M059J (cell line): ENCODE data around the gene TMPRSS12. TPM values are rescaled to one million over a fixed set of nuclear protein-coding genes. Genes with fewer than 3 reads are reported as not detected.
"Not testable (repeated sequence)": the region's sequence is repeated elsewhere in the genome, so short reads cannot be mapped to it uniquely, and the experiment has no call there.

Source experiments
- DNase-seq: peaks from one replicate; pipeline ENCODE4 v3.0.0-alpha.2; 2012; ENCODE audit warnings: low read depth
- total RNA-seq: library from RNA; depleted of rRNA; stranded (reverse); fragments of >200 nt; shearing (Covaris generic); gene quantifications from 2 replicates; pipeline ENCODE4 v1.2.3, GENCODE V29; 2014; rRNA removed

Gene TMPRSS12
- total RNA-seq, 1 experiment from 2014 or later = not detected

DNA sequence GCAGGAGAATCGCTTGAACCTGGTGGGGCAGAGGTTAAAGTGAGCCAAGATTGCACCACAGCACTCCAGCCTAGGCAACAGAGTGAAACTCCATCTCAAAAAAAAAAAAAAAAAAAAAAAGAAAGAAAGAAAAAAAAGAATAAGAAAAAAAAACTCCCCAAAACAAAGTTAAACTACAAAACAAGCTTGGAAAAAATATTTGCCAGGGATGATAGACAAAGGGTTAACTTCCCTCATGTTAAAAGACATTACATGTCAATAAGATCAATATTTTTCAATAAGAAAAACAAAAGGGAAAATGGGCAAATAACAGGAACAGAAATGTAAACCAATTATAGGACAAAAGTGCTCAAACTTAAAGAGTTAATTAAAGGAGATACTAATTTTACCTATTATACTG, 83.2 kb downstream of the TMPRSS12 start:
- no peak for DNase-seq

DNA sequence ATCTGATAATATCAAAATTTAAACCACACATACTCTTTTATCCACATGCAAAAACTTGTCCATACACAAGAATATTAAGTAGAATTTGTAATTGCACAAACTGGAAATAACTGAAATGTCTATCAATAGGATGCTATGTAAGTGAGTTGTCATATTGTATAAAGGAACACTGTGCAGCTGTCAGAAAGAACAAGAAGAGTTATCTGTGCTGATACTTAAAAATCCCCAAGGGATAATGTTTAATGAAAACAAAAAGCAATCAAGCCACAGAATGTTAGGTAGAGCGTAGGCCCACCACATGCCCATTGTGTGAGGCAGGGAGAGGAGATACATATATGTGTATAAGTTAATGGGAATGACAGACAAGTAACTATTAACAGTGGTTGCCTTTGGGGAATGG, 83.7 kb downstream of the TMPRSS12 start:
- no peak for DNase-seq

DNA sequence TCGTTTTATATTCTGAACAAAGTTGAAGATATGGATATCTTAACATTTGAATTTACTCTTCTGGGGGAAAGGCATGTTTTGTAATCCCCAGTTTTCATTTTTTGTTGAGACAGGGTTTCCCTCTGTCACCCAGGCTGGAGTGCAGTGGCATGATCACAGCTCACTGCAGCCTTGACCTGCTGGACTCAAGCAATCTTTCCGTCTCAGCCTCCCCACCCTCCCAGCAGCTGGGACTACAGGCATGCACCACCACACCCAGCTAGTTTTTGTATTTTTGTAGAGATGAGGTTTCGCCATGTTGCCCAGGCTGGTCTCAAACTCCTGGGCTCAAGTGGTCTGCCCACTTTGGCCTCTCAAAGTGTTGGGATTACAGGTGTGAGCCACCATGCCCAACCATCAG, 84.2 kb downstream of the TMPRSS12 start:
- not testable (repeated sequence) for DNase-seq

DNA sequence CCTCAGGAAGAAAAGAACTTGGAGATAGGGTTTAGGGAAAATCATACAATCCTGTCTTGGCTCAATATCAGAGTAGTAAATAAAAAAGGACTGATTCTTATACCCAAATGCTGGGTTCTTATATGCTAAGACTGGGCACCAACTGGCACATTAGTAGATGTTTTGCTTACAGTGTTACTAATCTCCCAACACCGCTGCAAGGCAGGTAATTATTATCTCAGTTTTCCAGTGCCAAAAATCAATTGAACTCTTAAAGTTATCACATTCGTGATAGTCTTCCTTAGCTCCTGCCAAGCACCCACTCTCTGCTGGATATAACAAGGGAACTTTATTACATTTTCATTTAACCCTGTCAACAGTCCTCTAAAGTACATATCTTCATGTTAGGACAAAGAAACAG, 84.6 kb downstream of the TMPRSS12 start:
- DNase-seq = no peak

DNA sequence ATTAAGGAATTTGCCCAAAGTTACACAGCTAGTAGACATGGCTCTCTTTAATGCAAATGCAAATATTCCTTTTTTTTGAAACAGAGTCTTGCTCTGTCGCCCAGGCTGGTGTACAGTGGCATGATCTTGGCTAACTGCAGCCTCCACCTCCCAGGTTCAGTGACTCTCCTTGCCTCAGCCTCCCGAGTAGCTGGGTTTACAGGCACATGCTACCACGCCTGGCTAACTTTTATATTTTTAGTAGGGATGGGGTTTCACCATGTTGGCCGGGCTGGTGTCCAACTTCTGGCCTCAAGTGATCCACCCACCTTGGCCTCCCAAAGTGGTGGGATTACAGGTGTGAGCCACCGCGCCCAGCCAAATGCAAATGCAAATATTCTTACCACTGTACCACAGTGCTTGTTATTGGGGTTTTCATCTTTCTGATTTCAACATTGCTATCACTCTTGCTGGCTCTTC, 85.1 kb downstream of the TMPRSS12 start:
- DNase-seq = no peak

DNA sequence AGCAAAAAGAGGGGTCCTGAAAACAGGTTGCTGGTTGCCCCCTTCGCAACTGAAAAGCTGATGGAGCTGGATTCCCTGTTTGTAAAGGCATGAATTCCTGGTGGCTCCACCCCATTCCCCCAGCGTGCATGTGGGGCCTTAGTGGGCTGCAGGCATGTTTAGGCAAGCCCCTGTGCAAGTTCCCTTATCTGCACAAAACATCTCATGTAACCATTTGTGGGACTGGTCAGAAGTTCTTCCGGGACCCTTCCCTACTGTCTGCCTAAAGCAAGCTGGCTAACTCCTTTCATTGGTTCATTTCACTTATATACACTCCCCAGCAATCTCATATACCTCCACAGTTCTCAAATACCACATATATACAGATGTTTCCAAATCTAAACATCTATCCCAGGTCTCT, 85.7 kb downstream of the TMPRSS12 start:
- no peak for DNase-seq

DNA sequence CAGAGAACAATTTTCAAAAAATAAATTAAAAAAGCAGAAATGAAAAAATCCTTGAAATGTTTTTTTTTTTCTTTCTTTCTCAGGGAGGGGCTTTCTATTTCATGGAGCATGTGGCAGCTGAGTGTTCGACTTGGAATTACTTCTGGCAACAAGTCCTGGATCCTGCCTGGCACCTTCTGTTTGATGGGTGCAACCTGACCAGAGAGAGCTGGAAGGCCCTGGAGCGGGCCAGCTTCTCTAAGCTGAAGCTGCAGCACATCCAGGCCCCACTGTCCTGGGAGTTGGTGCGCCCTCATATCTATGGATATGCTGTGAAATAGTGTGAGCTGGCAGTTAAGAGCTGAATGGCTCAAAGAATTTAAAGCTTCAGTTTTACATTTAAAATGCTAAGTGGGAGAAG, 87.1 kb downstream of the TMPRSS12 start:
- DNase-seq = no peak

DNA sequence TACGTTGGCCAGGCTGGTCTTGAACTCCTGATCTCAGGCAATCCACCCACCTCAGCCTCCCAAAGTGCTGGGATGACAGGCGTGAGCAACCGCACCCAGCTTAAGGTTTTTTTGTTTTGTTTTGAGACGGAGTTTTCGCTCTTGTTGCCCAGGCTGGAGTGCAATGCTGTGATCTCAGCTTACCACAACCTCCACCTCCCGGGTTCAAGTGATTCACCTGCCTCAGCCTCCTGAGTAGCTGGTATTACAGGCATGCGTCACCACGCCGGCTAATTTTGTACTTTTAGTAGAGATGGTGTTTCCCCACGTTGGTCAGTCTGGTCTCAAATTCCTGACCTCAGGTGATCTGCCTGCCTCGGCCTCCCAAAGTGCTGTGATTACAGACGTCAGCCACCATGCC, 87.8 kb downstream of the TMPRSS12 start:
- DNase-seq = not testable (repeated sequence)

DNA sequence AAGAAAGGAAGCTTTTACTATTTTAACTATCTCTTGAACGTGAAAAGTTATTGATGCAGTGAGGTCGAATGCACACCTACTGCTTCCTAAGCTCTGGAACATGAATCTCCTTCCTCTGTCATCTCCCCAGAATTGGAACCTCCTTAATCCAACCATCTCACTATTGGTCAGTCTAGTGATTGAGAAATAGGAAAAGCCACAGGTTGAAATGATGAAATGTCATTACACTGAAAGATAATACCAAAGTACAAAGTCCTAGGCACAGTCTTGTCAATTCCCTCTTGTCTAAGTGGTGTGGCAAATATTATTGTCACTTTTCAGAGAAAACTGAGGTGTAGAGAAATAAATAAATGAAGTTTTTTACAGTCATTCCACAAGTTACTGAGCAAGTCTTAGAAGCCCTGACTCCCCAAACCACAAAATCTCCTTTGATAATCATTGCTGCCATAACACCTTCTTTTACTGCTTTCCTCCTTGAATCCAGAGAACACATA, 90.1 kb downstream of the TMPRSS12 start:
- no peak for DNase-seq

DNA sequence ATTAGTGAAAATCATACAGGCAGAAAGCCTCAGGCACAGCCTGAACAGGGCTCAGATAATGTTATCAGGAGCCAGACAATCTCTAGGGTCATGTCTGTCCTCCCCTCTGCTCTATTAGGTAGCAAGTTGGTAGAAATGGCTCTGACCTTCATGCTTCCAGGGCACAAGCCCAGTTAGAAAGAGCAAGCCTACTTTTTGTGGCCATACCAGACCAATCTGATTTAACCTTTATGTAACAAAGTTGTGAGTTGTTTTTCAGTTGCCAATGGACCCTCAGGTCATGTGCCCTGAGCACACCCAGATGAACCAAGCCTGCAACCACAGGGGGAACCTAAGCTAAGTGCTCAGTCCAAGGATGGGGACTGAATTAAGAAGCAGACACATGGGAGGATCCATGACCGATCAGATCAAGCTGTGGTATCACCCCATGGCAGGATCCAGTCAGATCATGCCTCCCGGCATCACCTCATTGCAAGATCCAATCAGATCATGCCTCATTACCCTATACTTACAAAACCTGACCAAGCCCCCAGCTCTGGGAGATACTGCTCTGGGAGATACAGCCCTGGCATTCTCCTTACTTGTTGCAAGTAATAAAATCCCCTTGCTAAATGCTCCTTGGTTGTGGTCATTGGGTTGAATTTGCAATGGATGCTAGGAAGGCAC, 90.9 kb downstream of the TMPRSS12 start:
- peak; percentile 16 for DNase-seq

DNA sequence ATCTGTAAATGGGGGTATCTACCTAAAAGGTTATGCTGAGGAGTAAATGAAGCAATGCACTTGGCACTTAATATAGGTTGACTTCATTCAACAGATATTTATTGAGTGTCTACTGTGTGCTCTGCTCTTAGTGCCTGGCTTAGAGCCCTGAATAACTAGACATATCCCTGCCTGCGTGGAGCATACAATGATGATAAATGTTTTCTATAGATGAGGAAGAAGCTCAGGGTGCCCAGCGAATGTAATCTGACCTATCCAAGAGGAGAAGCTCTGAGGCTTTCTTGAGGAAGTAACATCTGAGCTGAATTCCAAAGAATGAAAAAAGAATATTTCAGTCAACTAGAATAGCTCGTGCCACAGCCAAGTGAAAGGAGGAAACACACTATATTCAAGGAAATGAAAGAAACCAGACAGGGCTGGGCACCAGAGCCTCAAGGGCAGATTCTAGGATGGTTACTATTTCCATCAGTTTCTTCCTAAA, 91.7 kb downstream of the TMPRSS12 start:
- DNase-seq = no peak

DNA sequence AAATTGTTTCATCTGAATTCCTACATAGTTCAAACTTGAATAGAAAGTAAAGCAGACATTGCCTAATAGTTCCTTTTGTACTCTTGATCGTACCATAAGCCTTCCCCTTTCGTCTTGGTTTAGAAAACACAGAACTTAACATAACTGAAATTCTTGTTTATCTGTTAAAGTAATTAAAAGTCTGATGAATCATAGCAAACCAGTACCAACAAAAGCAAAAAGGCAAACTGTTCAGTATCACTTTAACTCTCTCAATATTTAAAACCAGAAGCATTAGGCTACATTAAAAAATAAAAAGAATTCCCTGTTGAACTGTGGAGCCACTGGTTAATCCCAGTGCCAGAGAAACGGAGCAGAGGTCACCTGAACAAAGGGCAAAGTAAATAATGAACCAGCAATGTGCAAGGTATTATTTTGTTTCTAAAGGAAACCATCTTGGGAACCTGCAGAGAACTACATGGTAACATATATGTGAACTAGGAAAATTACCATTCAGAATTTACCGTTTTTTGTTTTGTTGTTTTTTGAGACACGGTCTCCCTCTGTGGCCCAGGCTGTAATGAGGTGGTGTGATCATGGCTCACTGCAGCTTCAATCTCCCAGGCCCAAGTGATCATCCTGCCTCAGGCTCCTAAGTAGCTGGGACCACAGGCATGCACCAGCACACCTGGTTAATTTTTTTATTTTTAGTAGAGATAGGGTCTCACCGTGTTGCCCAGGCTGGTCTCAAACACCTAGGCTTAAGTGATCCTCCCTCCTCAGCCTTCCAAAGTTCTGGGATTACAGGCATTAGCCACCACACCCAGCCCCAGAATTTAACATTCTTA, 92.5 kb downstream of the TMPRSS12 start:
- DNase-seq = peak; percentile 54

DNA sequence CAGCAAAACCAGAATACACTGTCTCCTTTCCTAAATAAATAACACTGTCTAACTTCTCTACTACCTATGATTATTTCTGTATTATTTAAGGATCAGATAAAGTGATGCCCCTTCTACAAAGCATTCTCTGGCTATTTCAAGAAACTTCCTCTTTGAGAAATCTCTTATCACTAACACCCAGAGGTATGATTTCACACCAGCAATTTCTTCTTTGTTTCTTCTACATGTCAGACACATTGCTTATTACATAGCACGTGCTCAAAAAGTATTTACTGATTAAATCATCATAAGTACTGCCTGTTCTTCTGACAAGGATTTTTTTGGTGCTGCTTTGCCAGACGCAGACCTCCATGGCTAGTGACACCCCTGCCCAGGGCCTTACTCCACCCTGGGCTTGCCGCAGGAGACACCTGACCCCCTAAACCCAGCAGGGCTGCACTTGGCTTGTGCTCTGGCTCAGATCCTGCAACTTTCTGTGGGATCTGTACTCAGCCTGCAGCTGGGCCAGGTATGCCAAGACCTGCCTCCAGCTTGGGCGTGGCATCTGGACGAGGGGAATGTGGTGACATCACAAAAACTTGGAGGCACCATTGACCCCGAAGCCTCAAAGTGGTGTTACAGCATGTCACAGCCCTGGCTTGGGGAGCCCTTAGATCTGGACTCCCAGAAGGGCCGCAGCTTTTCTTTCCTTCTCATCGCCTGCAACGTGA, 94.2 kb downstream of the TMPRSS12 start:
- DNase-seq = no peak

Other genes with a start within 250 kb of the TMPRSS12 start
- 21.2 and 33.8 TPM in 2 replicates for gene ATF1, start 78.8 kb upstream of the TMPRSS12 start, total RNA-seq
- gene HIGD1C, start 109.6 kb downstream of the TMPRSS12 start, total RNA-seq = not detected in 2 replicates
- 13.7 and 17.9 TPM in 2 replicates for gene SLC11A2, start 183.5 kb downstream of the TMPRSS12 start, total RNA-seq
- 33.0 and 40.3 TPM in 2 replicates for gene LETMD1, start 205.4 kb downstream of the TMPRSS12 start, total RNA-seq
- 12.6 and 16.8 TPM in 2 replicates for gene CSRNP2, start 240.7 kb downstream of the TMPRSS12 start, total RNA-seq